A673 (cell line): Measurements from ENCODE around the gene FRMD4A.

Experiments
- CTCF ChIP-seq: fragments of 300-800, 200-600 bp; sonication (generic); conservative IDR thresholded peaks from 2 replicates; pipeline ENCODE4 v1.5.1; 2017; ENCODE audit warnings: low read depth, mild to moderate bottlenecking, antibody characterized with exemption, low read length, moderate library complexity, mixed read lengths
- EZH2 ChIP-seq: fragments of 200-600 bp; sonication (generic); IDR thresholded peaks from 2 replicates; pipeline ENCODE4 v1.6.1; 2017; ENCODE audit warnings: borderline replicate concordance, low read depth, mild to moderate bottlenecking, mixed read lengths, antibody characterized with exemption, low read length; ENCODE audit not compliant: poor library complexity, severe bottlenecking

DNA sequence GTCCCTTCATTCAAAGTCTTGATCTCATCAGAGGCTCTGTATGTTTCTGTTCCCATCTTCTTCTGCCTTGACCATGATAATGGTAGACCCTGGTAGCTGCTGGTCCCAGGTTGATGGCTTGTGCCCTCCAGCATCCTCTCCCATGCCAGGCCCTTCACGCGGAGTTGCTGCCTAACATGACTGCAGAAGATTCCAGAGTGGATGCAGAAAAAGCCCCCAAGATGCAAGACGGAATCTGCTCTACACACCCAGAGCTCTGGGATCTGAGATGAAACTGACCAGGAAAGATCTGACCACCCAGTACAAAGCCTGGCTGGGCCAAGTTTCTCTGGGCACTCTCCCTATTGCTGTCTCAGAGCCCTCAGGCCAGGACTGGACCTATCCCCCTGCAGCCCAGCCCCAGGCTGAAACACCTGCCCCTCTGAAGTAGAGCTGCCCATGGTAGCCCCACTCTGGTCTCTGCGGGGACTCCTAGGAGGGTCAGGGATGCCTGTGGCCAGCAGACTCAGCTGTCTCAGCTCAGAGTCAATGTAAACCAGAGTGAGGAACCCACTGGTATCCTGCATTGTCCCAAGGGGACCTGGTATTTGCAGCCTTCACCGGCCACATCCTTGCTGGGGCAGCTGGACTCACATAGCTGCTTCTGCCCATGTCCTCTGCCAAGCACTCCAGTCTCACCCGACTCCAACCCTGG lies 9.5 kb upstream of the FRMD4A start:
- no peak for TF ChIP-seq CTCF
- no peak for TF ChIP-seq EZH2
